GM23338 (cell line): Measurements from ENCODE around the gene MTURN. TPM values are rescaled to one million over a fixed set of nuclear protein-coding genes. Genes with fewer than 3 reads are reported as not detected.
A peak's percentile ranks its signal among the peaks of the same experiment; 100 is the strongest.

Experiments used
- ATAC-seq: fragments of 200-7000 bp; cut with Tn5 transposase; 3 replicates; pipeline ENCODE4 v1.9.1; 2020
- DNase-seq: peaks from one replicate; pipeline ENCODE4 v3.0.0-alpha.2; 2015; ENCODE audit warnings: low spot score
- H2AFZ ChIP-seq: fragments of 200-600 bp; sonication (generic); 2 replicates; pipeline ENCODE4 v1.8.0; 2016; ENCODE audit warnings: antibody characterized with exemption, mild to moderate bottlenecking, moderate library complexity
- H3F3A ChIP-seq: fragments of 200-600 bp; sonication (generic); replicated peaks from 2 replicates; pipeline ENCODE4 v1.8.0; 2017; ENCODE audit warnings: antibody characterized with exemption, mixed run types, low read depth
- H3K27ac ChIP-seq: fragments of 200-600 bp; sonication (generic); 2 replicates; pipeline ENCODE4 v1.6.1; 2016; ENCODE audit warnings: low read depth
- H3K27me3 ChIP-seq: fragments of 200-600 bp; sonication (generic); 2 replicates; pipeline ENCODE4 v1.8.0; 2016; ENCODE audit warnings: mild to moderate bottlenecking, mixed run types, moderate library complexity; ENCODE audit not compliant: insufficient read depth
- H3K36me3 ChIP-seq: fragments of 200-600 bp; sonication (generic); 2 replicates; pipeline ENCODE4 v1.8.0; 2016; ENCODE audit warnings: mild to moderate bottlenecking; ENCODE audit not compliant: insufficient read depth
- H3K4me1 ChIP-seq: fragments of 200-600 bp; sonication (generic); 2 replicates; pipeline ENCODE4 v1.8.0; 2016; ENCODE audit warnings: mild to moderate bottlenecking, moderate library complexity; ENCODE audit not compliant: insufficient read depth
- H3K4me2 ChIP-seq: fragments of 200-600 bp; sonication (generic); 2 replicates; pipeline ENCODE4 v1.7.1; 2017; ENCODE audit warnings: mixed run types
- H3K4me3 ChIP-seq: fragments of 200-600 bp; sonication (generic); 2 replicates; pipeline ENCODE4 v1.6.1; 2016; ENCODE audit warnings: mixed run types
- H3K79me2 ChIP-seq: fragments of 200-600 bp; sonication (generic); replicated peaks from 2 replicates; pipeline ENCODE4 v1.8.0; 2017; ENCODE audit warnings: mild to moderate bottlenecking; ENCODE audit not compliant: insufficient read depth
- H3K9me2 ChIP-seq: fragments of 200-600 bp; sonication (generic); 2 replicates; pipeline ENCODE4 v1.8.0; 2017; ENCODE audit not compliant: insufficient read depth
- H4K20me1 ChIP-seq: fragments of 200-600 bp; sonication (generic); replicated peaks from 2 replicates; pipeline ENCODE4 v1.8.0; 2017; ENCODE audit warnings: mild to moderate bottlenecking; ENCODE audit not compliant: insufficient read depth
- H3K27ac Mint-ChIP-seq: 2 replicates; pipeline ENCODE4 v1.8.0; 2020; ENCODE audit warnings: inconsistent platforms, mild to moderate bottlenecking, moderate library complexity, mixed read lengths
- H3K27me3 Mint-ChIP-seq: 3 replicates; pipeline ENCODE4 v1.8.0; 2022; ENCODE audit warnings: low read depth, mild to moderate bottlenecking, moderate library complexity, mixed read lengths, inconsistent platforms; ENCODE audit not compliant: insufficient read depth, poor library complexity
- H3K36me3 Mint-ChIP-seq: 3 replicates; pipeline ENCODE4 v1.8.0; 2021; ENCODE audit warnings: low read depth, mild to moderate bottlenecking, inconsistent platforms, moderate library complexity, mixed read lengths
- H3K4me1 Mint-ChIP-seq: 3 replicates; pipeline ENCODE4 v1.8.0; 2020; ENCODE audit warnings: mild to moderate bottlenecking, inconsistent platforms, mixed read lengths
- H3K4me3 Mint-ChIP-seq: 3 replicates; pipeline ENCODE4 v1.8.0; 2021; ENCODE audit warnings: moderate library complexity, mild to moderate bottlenecking, inconsistent platforms, mixed read lengths
- H3K9me3 Mint-ChIP-seq: 3 replicates; pipeline ENCODE4 v1.8.0; 2020; ENCODE audit warnings: moderate library complexity, mild to moderate bottlenecking, inconsistent platforms, mixed read lengths
- CREB1 ChIP-seq: fragments of 250-450 bp; sonication (Bioruptor Pico); IDR thresholded peaks from 2 replicates; pipeline ENCODE4 v1.5.0; 2020; ENCODE audit warnings: low read depth, mild to moderate bottlenecking, moderate library complexity
- ETS1 ChIP-seq: IDR thresholded peaks from 2 replicates; pipeline ENCODE4 v1.6.1; 2016; ENCODE audit warnings: antibody characterized with exemption
- EZH2 ChIP-seq: fragments of 200-600 bp; sonication (generic); IDR thresholded peaks from one replicate; pipeline ENCODE4 v1.8.0; 2017; ENCODE audit warnings: antibody characterized with exemption, mild to moderate bottlenecking, low read depth; ENCODE audit not compliant: unreplicated experiment
- EZH2phosphoT487 ChIP-seq: fragments of 200-600 bp; sonication (generic); IDR thresholded peaks from one replicate; pipeline ENCODE4 v1.8.1; 2018; ENCODE audit warnings: antibody characterized with exemption; ENCODE audit not compliant: unreplicated experiment
- NANOG ChIP-seq: IDR thresholded peaks from 2 replicates; pipeline ENCODE4 v1.6.1; 2016; ENCODE audit warnings: antibody characterized with exemption, borderline replicate concordance
- POLR2AphosphoS5 ChIP-seq: IDR thresholded peaks from 2 replicates; pipeline ENCODE4 v1.6.1; 2016; ENCODE audit warnings: antibody characterized with exemption, low read depth
- REST ChIP-seq: IDR thresholded peaks from one replicate; pipeline ENCODE4 v1.6.1; 2018; ENCODE audit warnings: antibody characterized with exemption; ENCODE audit not compliant: unreplicated experiment
- STAT1 ChIP-seq: IDR thresholded peaks from one replicate; pipeline ENCODE4 v1.6.1; 2016; ENCODE audit warnings: antibody characterized with exemption; ENCODE audit not compliant: unreplicated experiment
- ZNF114 ChIP-seq: fragments of 250-450 bp; sonication (Bioruptor Pico); IDR thresholded peaks from 2 replicates; pipeline ENCODE4 v1.5.0; 2020; ENCODE audit warnings: mild to moderate bottlenecking, moderate library complexity
- polyA plus RNA-seq: library from polyadenylated mRNA; unstranded; fragments of >200 nt; fragmentation: Nextera tagmentation; extraction: Ambion mirVana; gene quantifications from 2 replicates; pipeline ENCODE4 v1.2.1, GENCODE V29; 2016
- total RNA-seq: library from RNA; depleted of rRNA; stranded (reverse); fragments of >200 nt; shearing (Covaris generic); gene quantifications from 2 replicates; pipeline ENCODE4 v1.2.3, GENCODE V29; 2014
- TF ChIP-seq, protein P1 (sequence below): fragments of 250-450 bp; sonication (Bioruptor Pico); IDR thresholded peaks from 2 replicates; pipeline ENCODE4 v1.5.0; 2020; ENCODE audit warnings: mild to moderate bottlenecking, moderate library complexity

MTURN gene
- total and polyA plus RNA-seq, 2 experiments from 2014 or later: 3.1 to 8.7 TPM

GRCh38 chr7:30148951-30149459 is 14.2 kb downstream of the MTURN start:
- H3F3A ChIP-seq: no peaks in the 10 kb centered on the region
- peak; percentile 27 for DNase-seq
- H3K9me2 ChIP-seq: no peaks in the 10 kb centered on the region
- H3K4me2 ChIP-seq: no peak overlapping the region
- H4K20me1 ChIP-seq: peaks cover 7% of the 10 kb centered on the region; the same call in 1 of the 2 replicates
- H3K4me1 ChIP-seq: 0 out of 2 replicates have a peak, but pooled peaks cover 2% of the 10 kb centered on the region
- no peaks in the 10 kb centered on the region for H3K9me3 Mint-ChIP-seq
- H2AFZ ChIP-seq: no peak overlapping the region
- ATAC-seq: peak; percentile 78
- H3K27ac ChIP-seq: no peak overlapping the region
- no peaks in the 10 kb centered on the region for H3K36me3 ChIP-seq
- H3K4me3 ChIP-seq: no peak overlapping the region
- TF ChIP-seq EZH2phosphoT487 (no peak), NANOG (no peak), EZH2 (no peak), STAT1 (no peak), POLR2AphosphoS5 (no peak)
- no peaks in the 10 kb centered on the region for H3K79me2 ChIP-seq
- H3K27me3 ChIP-seq: no peaks in the 10 kb centered on the region
- no peaks in the 10 kb centered on the region for H3K36me3 Mint-ChIP-seq
- no peak overlapping the region for H3K27ac Mint-ChIP-seq
- no peak overlapping the region for H3K4me3 Mint-ChIP-seq
- no peaks in the 10 kb centered on the region for H3K4me1 Mint-ChIP-seq
- no peaks in the 10 kb centered on the region for H3K27me3 Mint-ChIP-seq

DNA sequence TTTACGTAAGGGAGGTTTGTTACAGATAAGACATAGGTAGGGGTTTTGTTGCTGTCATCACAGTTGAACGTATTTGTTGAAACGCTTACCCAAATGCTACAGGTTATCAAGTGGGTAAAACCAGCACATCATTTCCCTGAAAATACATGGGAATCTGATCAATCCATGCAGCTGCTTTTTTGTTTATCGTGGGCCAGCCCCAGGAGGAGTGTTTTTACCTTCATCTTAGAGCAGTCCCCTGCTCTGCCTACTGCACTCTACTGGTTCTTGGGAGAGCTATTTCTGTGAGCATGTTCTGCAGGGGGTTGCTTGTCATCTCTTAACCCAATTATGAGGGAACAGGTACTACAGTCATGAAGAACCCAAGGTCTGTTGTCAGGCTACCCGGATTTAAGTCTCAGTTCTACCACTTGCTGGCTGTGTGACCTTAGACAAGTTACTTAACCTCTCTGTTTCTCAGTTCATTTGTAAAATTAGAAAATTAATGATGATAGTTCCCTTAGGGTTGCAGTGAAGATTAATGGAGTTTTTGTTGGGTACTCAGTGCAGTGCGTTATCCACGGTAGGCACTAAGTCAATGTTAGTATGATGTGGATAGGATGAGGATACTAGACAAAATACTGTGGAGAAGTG is 15.0 kb downstream of the MTURN start:
- Mint-ChIP-seq H3K4me1 (no peaks in the 10 kb centered on the region), H3K36me3 (no peaks in the 10 kb centered on the region), H3K4me3 (no peak overlapping the region), H3K27ac (no peak overlapping the region), H3K27me3 (no peaks in the 10 kb centered on the region), H3K9me3 (no peaks in the 10 kb centered on the region)
- H3K27ac ChIP-seq: no peak overlapping the region
- H3K9me2 ChIP-seq: no peaks in the 10 kb centered on the region
- DNase-seq: no peak
- no peaks in the 10 kb centered on the region for H3K27me3 ChIP-seq
- no peaks in the 10 kb centered on the region for H3F3A ChIP-seq
- no peaks in the 10 kb centered on the region for H3K4me1 ChIP-seq
- H3K4me2 ChIP-seq: no peak overlapping the region
- H3K36me3 ChIP-seq: no peaks in the 10 kb centered on the region
- no peak for ATAC-seq
- no peak overlapping the region for H2AFZ ChIP-seq
- H4K20me1 ChIP-seq: peaks cover 7% of the 10 kb centered on the region
- no peak overlapping the region for H3K4me3 ChIP-seq
- H3K79me2 ChIP-seq: no peaks in the 10 kb centered on the region
- TF ChIP-seq, protein P1, sequence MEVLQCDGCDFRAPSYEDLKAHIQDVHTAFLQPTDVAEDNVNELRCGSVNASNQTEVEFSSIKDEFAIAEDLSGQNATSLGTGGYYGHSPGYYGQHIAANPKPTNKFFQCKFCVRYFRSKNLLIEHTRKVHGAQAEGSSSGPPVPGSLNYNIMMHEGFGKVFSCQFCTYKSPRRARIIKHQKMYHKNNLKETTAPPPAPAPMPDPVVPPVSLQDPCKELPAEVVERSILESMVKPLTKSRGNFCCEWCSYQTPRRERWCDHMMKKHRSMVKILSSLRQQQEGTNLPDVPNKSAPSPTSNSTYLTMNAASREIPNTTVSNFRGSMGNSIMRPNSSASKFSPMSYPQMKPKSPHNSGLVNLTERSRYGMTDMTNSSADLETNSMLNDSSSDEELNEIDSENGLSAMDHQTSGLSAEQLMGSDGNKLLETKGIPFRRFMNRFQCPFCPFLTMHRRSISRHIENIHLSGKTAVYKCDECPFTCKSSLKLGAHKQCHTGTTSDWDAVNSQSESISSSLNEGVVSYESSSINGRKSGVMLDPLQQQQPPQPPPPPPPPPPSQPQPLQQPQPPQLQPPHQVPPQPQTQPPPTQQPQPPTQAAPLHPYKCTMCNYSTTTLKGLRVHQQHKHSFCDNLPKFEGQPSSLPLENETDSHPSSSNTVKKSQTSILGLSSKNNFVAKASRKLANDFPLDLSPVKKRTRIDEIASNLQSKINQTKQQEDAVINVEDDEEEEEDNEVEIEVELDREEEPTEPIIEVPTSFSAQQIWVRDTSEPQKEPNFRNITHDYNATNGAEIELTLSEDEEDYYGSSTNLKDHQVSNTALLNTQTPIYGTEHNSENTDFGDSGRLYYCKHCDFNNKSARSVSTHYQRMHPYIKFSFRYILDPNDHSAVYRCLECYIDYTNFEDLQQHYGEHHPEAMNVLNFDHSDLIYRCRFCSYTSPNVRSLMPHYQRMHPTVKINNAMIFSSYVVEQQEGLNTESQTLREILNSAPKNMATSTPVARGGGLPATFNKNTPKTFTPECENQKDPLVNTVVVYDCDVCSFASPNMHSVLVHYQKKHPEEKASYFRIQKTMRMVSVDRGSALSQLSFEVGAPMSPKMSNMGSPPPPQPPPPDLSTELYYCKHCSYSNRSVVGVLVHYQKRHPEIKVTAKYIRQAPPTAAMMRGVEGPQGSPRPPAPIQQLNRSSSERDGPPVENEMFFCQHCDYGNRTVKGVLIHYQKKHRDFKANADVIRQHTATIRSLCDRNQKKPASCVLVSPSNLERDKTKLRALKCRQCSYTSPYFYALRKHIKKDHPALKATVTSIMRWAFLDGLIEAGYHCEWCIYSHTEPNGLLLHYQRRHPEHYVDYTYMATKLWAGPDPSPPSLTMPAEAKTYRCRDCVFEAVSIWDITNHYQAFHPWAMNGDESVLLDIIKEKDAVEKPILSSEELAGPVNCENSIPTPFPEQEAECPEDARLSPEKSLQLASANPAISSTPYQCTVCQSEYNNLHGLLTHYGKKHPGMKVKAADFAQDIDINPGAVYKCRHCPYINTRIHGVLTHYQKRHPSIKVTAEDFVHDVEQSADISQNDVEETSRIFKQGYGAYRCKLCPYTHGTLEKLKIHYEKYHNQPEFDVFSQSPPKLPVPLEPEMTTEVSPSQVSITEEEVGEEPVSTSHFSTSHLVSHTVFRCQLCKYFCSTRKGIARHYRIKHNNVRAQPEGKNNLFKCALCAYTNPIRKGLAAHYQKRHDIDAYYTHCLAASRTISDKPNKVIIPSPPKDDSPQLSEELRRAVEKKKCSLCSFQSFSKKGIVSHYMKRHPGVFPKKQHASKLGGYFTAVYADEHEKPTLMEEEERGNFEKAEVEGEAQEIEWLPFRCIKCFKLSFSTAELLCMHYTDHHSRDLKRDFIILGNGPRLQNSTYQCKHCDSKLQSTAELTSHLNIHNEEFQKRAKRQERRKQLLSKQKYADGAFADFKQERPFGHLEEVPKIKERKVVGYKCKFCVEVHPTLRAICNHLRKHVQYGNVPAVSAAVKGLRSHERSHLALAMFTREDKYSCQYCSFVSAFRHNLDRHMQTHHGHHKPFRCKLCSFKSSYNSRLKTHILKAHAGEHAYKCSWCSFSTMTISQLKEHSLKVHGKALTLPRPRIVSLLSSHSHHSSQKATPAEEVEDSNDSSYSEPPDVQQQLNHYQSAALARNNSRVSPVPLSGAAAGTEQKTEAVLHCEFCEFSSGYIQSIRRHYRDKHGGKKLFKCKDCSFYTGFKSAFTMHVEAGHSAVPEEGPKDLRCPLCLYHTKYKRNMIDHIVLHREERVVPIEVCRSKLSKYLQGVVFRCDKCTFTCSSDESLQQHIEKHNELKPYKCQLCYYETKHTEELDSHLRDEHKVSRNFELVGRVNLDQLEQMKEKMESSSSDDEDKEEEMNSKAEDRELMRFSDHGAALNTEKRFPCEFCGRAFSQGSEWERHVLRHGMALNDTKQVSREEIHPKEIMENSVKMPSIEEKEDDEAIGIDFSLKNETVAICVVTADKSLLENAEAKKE (CRISPR knock-in tag): no peak
- TF ChIP-seq EZH2phosphoT487 (no peak), REST (no peak), CREB1 (CRISPR knock-in tag) (no peak), EZH2 (no peak), ZNF114 (CRISPR knock-in tag) (no peak), ETS1 (no peak), STAT1 (no peak), NANOG (no peak), POLR2AphosphoS5 (no peak)
